Anterior cingulate cortex (tissue), 58 donors: Measurements from ENCODE around the gene P2RY14.
"Not testable (repeated sequence)": the region's sequence is repeated elsewhere in the genome, so short reads cannot be mapped to it uniquely, and the experiment has no call there.

Experiments used
- DNase-seq, 58 donors: peaks; one replicate each; lab custom pipeline; 2025; lab: John Stamatoyannopoulos, UW

Gene P2RY14

GRCh38 chr3:151265166-151265565 is 13.2 kb downstream of the P2RY14 start:
- DNase-seq = no peak

DNA sequence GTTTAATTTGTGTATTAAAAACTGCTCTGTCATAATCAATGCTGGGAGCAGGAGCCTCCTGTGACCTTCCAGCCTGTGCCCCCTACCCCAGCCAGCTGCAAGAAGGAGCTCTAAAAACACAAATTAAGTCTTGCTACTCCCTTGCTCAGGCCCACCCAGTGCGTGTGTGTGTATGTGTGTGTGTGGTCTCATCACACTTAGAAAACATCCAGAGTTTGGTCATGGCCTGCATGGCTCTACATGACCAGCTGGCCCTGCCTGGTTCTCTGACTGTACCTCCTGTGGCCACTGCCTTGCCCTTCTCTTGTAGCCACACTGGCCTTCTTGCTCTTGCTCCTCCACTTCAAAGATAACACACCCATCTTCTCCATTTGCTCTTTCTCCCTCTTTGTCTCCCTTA is 13.7 kb downstream of the P2RY14 start:
- DNase-seq = no peak

DNA sequence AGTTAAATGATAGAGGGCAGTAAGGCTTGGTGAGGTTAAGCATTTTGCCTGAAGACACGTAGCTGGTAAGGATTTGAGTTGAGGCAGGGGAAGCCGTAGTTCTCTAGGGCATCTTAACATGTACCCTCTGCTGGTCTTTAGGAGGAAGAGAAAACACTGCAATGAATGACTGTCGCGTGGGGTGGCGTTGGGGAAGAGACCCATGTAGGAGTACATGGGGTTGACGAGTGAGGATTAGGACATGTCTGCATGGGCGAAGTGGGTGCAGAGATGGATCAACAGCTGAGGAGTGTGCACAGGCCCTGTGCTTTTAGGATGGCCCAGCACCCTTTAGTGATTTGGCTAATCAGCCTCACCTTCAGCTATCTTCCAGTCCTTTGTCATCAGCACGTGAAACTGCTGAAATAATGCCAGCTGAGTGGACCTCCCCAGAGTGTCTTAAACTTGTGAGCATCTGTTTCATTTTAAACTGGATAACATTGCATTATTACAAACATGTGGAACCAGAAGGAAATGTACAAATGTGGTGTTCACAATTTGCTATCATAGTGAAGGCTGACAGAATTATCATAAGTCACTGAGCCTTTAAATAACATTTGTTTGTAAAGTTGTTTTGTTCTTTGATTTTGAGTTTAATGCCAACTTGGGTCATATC is 15.3 kb downstream of the P2RY14 start:
- DNase-seq = no peak

- no peak for DNase-seq
Observed at GRCh38 chr3:151259664-151260063, 18.7 kb downstream of the P2RY14 start.

- DNase-seq = no peak
Observed at GRCh38 chr3:151256749-151257148, 21.6 kb downstream of the P2RY14 start.

DNA sequence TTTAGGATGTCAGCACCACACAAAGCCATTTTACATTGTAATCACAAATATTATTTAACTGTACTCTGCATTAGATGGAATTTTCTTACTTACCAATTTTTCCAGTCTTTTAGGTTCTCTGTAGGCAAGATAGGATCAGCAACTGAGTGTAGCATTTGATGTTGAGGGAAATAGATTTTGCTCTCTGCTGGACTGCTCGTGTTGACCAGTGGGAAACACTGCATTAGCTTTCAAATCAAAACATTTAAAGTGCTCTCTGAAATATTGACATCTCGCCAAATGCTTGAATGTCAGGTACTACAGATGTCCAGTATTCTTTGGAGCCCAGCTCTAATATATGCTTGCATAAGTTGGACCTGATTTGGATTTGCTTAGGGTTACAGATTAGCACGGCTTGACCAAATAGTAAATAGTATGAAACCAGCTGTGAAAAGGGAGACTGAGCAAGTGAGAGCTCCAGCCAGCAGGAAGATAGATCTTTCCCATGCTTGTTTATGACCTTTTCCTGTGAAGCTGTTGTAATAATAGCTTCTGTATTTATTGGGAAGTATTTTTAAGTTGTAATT is 29.5 kb downstream of the P2RY14 start:
- no peak for DNase-seq

DNA sequence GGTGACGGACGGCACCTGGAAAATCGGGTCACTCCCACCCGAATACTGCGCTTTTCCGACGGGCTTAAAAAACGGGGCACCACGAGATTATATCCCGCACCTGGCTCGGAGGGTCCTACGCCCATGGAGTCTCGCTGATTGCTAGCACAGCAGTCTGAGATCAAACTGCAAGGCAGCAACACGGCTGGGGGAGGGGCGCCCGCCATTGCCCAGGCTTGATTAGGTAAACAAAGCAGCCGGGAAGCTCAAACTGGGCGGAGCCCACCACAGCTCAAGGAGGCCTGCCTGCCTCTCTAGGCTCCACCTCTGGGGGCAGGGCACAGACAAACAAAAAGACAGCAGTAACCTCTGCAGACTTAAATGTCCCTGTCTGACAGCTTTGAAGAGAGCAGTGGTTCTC is 36.3 kb downstream of the P2RY14 start:
- DNase-seq = not testable (repeated sequence)

GRCh38 chr3:151236736-151237135 is 41.6 kb downstream of the P2RY14 start:
- no peak for DNase-seq

GRCh38 chr3:151236316-151236715 is 42.0 kb downstream of the P2RY14 start:
- no peak for DNase-seq

DNA sequence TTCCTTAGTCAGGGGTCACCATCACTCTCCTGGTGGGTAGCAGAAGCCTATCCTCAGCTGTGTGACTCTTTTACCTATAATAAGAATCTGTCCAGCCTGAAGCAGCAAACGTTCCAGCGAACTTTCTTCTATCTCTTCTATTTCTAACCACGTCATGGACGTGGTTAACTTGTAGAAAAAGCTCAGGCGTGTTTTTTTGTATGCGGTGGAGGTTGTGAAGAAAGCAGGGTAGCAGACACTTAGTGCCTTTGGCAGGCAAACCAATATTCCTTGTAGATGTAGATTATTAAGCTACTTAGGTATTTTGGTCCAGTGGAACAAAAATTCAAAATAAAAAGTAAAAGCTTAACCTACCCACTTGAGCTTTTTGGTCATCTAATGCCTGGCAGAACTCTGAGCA is 43.5 kb downstream of the P2RY14 start:
- DNase-seq = no peak

- DNase-seq = no peak
Observed at GRCh38 chr3:151232991-151233390, 45.4 kb downstream of the P2RY14 start.

- DNase-seq = not testable (repeated sequence)
Observed at GRCh38 chr3:151232403-151232802, 45.9 kb downstream of the P2RY14 start.

DNA sequence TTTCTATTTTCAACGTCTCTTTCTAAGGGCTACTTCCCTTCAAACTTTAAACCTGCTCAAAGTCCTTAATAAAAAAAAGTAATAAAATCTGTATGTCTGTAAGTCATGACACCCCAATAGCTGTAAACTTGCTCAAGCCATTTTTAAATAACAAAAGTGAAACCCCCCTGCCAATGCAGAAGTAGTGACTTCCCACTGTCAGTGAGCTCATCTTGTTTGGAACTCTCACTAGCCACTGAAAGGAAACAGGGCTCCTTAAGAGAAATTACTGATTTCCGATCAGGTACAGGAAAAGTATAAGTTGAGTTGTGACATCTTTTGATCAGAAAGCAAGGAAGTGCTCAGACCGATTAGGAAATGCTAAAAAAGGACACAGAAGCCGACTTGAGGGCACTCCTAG is 47.7 kb downstream of the P2RY14 start:
- no peak for DNase-seq

DNA sequence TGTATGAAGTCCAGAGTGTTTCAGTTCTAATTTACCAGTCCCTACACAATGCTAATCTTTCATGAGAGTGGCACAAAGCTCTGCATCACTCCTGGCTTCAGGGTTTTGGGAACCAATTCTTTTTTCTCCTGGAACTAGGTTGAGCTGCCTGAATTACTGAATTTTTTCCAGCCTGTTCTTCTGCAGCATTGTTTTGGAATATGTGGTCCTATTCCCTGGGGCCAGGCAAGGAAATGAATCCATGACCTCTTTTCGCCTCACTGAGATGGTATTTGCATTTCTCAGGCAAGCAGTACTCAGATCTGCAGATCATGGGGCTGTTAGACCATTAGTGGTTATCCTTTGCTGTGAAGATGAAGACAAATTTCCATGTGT is 49.7 kb downstream of the P2RY14 start:
- peak in 1 of 58 donors; percentile 22 for DNase-seq

- peak in 54 of 58 donors; percentile 5 to 77 (median 50) for DNase-seq
Observed at GRCh38 chr3:151227807-151228665, 50.3 kb downstream of the P2RY14 start.

GRCh38 chr3:151227266-151227806 is 51.0 kb downstream of the P2RY14 start:
- peak in 1 of 58 donors; percentile 38 for DNase-seq

GRCh38 chr3:151226825-151227224 is 51.5 kb downstream of the P2RY14 start:
- no peak for DNase-seq

GRCh38 chr3:151226088-151226563 is 52.2 kb downstream of the P2RY14 start:
- DNase-seq = no peak

- DNase-seq = no peak
Observed at GRCh38 chr3:151225040-151225975, 53.0 kb downstream of the P2RY14 start.

DNA sequence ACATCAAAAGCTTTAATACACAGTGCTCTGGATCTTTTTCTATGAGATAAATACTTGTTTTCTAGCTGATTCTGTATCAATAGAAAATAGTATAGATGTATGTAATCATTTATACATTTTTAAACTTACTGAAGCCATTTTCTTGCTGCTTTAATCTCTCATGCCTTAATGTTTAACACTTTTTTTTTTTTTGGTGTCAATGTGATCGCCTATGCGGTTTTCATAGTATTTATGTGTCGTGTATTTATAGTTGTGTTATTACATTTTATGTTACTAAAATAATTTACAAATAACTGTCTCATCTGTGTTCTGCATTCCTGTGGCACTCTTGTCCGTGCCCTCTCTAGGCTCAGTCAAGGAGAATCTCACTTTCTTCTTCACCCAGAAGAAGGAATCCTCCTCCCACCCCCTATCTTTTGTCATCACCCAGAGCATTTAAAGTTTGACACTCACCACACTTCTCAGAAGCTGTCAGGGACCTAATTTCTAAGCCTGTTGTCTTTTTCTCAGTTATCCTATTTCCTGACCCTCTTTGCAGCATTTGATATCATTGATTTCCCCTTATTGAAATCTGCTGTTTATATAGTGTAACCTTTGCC is 54.0 kb downstream of the P2RY14 start:
- no peak for DNase-seq
